Upper lobe of left lung (tissue), 4 donors: Measurements from ENCODE around the gene TDRKH.

Experiments used
- CTCF ChIP-seq, 6 experiments: fragments of 450-650 bp in 4 of 6; fragments of 200-600 bp in 2 of 6; sonication (generic) in 2 of 6; IDR thresholded peaks; one replicate each; pipeline ENCODE4 v1.5.1; 2016 to 2019; ENCODE audit warnings: antibody characterized with exemption in 6 of 6
- EP300 ChIP-seq, 4 donors: sonication (generic); formaldehyde crosslinking; IDR thresholded peaks; one replicate each; pipeline ENCODE4 v1.5.1; 2017; ENCODE audit warnings: antibody characterized with exemption in 4 of 4, control low read depth in 2 of 4
- POLR2A ChIP-seq, 4 donors: fragments of 450-650 bp; IDR thresholded peaks; one replicate each; pipeline ENCODE4 v1.5.1; 2016 to 2017; ENCODE audit warnings: antibody characterized with exemption in 4 of 4, mild to moderate bottlenecking in 2 of 4
- POLR2AphosphoS5 ChIP-seq, 2 donors: sonication (generic); formaldehyde crosslinking; IDR thresholded peaks; one replicate each; pipeline ENCODE4 v1.5.1; 2017; ENCODE audit warnings: antibody characterized with exemption in 2 of 2

GRCh38 chr1:151773702-151774101 is 16.6 kb downstream of the TDRKH start:
- no peak for TF ChIP-seq CTCF (IDR thresholded peaks at IDR 0.05)
- no peak for TF ChIP-seq POLR2AphosphoS5 (IDR thresholded peaks at IDR 0.05)
- TF ChIP-seq POLR2A (IDR thresholded peaks at IDR 0.05): no peak
- peak in 1 of 4 donors; percentile 3 for TF ChIP-seq EP300 (IDR thresholded peaks at IDR 0.05)
